NCI-H1694 treated with DMSO at 0.1 percent for 48 hours (cell line): ENCODE data around the gene ANKS3.

Source experiments
- DNase-seq: peaks from one replicate; lab custom pipeline; 2025; lab: John Stamatoyannopoulos, UW

ANKS3 gene

GRCh38 chr16:4685776-4686496, 48.1 kb downstream of the ANKS3 start:
- DNase-seq: no peak

- DNase-seq: no peak
Measured at GRCh38 chr16:4685292-4685691, 48.8 kb downstream of the ANKS3 start.

- no peak for DNase-seq
Measured at GRCh38 chr16:4684763-4685162, 49.3 kb downstream of the ANKS3 start.

- DNase-seq: no peak
Measured at GRCh38 chr16:4684058-4684715, 49.9 kb downstream of the ANKS3 start.

- DNase-seq: no peak
Measured at GRCh38 chr16:4683255-4684057, 50.6 kb downstream of the ANKS3 start.

GRCh38 chr16:4682616-4683254, 51.3 kb downstream of the ANKS3 start:
- peak; percentile 36 for DNase-seq

- DNase-seq: no peak
Measured at GRCh38 chr16:4682084-4682591, 51.9 kb downstream of the ANKS3 start.

- no peak for DNase-seq
Measured at GRCh38 chr16:4681471-4682083, 52.5 kb downstream of the ANKS3 start.

GRCh38 chr16:4680673-4681470, 53.2 kb downstream of the ANKS3 start:
- no peak for DNase-seq

- DNase-seq: no peak
Measured at GRCh38 chr16:4679850-4680636, 54.0 kb downstream of the ANKS3 start.

- DNase-seq: no peak
Measured at GRCh38 chr16:4679156-4679849, 54.8 kb downstream of the ANKS3 start.

GRCh38 chr16:4678596-4678995, 55.5 kb downstream of the ANKS3 start:
- DNase-seq: no peak

- no peak for DNase-seq
Measured at GRCh38 chr16:4677994-4678393, 56.1 kb downstream of the ANKS3 start.

GRCh38 chr16:4677390-4677789, 56.7 kb downstream of the ANKS3 start:
- DNase-seq: no peak

GRCh38 chr16:4676831-4677230, 57.2 kb downstream of the ANKS3 start:
- DNase-seq: no peak

GRCh38 chr16:4675864-4676786, 57.9 kb downstream of the ANKS3 start:
- DNase-seq: no peak

GRCh38 chr16:4674926-4675530, 59.0 kb downstream of the ANKS3 start:
- DNase-seq: no peak
